OCI-LY3 (cell line): Measurements from ENCODE around the gene PRDX6.

Experiments used
- H2AFZ ChIP-seq: fragments of 200-600, 300-600 bp; shearing (Covaris generic); 2 replicates; pipeline ENCODE4 v1.6.0; 2014; ENCODE audit warnings: antibody characterized with exemption, low read depth, low read length
- H3K27ac ChIP-seq: fragments of 200-600, 300-600 bp; sonication (generic); 2 replicates; pipeline ENCODE4 v1.5.1; 2014; ENCODE audit warnings: mild to moderate bottlenecking, low read length, moderate library complexity, mixed read lengths
- H3K27me3 ChIP-seq: fragments of 200-600, 300-600 bp; sonication (generic); 2 replicates; pipeline ENCODE4 v1.6.1; 2014; ENCODE audit warnings: low read depth, low read length, mixed read lengths
- H3K36me3 ChIP-seq: fragments of 200-600, 300-600 bp; sonication (generic); replicated peaks from 2 replicates; pipeline ENCODE3; 2014; ENCODE audit warnings: low read depth, low read length, mixed read lengths
- H3K4me1 ChIP-seq: fragments of 300-600, 200-600 bp; sonication (generic); 2 replicates; pipeline ENCODE4 v1.6.1; 2014; ENCODE audit warnings: low read length, mixed read lengths
- H3K4me2 ChIP-seq: fragments of 200-600, 300-600 bp; sonication (generic); 2 replicates; pipeline ENCODE4 v1.6.1; 2014; ENCODE audit warnings: low read length, mixed read lengths
- H3K4me3 ChIP-seq: fragments of 300-600, 200-600 bp; sonication (generic); 2 replicates; pipeline ENCODE4 v1.5.1; 2014; ENCODE audit warnings: antibody characterized with exemption, mild to moderate bottlenecking, low read length, moderate library complexity
- H3K79me2 ChIP-seq: fragments of 300-600, 200-600 bp; shearing (Covaris generic); 2 replicates; pipeline ENCODE4 v1.6.1; 2014; ENCODE audit warnings: mild to moderate bottlenecking, low read length, mixed read lengths
- H3K9ac ChIP-seq: fragments of 300-600, 200-600 bp; shearing (Covaris generic); 2 replicates; pipeline ENCODE4 v1.6.0; 2014; ENCODE audit warnings: mild to moderate bottlenecking, low read length, moderate library complexity
- H3K9me3 ChIP-seq: fragments of 200-600, 300-600 bp; shearing (Covaris generic); 2 replicates; pipeline ENCODE4 v1.6.1; 2014; ENCODE audit warnings: low read length, mixed read lengths; ENCODE audit not compliant: insufficient read depth
- H4K20me1 ChIP-seq: fragments of 200-600, 300-600 bp; sonication (generic); 2 replicates; pipeline ENCODE4 v1.6.1; 2016; ENCODE audit warnings: low read length, mixed read lengths; ENCODE audit not compliant: insufficient read depth
- EZH2phosphoT487 ChIP-seq: fragments of 200-600 bp; shearing (Covaris generic); IDR thresholded peaks from 2 replicates; pipeline ENCODE4 v1.6.1; 2018; ENCODE audit warnings: antibody characterized with exemption, mixed run types, low read depth
- TF ChIP-seq, protein P1 (sequence below): fragments of 200-600, 300-600 bp; sonication (generic); IDR thresholded peaks from 2 replicates; pipeline ENCODE4 v1.5.1; 2014; ENCODE audit warnings: antibody characterized with exemption, low read length, low read depth

Gene PRDX6

GRCh38 chr1:173445656-173446055 is 31.5 kb upstream of the PRDX6 start:
- peak overlapping the region; percentile 49 for H3K4me2 ChIP-seq

GRCh38 chr1:173447224-173447623 is 29.9 kb upstream of the PRDX6 start:
- no peak overlapping the region for H3K4me2 ChIP-seq

More at GRCh38 chr1:173445656-173446055, 31.5 kb upstream of the PRDX6 start:
- Histone ChIP-seq H3K36me3 (peaks cover 23% of the 10 kb centered on the region), H2AFZ (no peak overlapping the region), H3K4me3 (0 out of 2 replicates have a peak overlapping the region, but pooled peaks have one; percentile 6), H3K79me2 (0 out of 2 replicates have a peak, but pooled peaks cover 3% of the 10 kb centered on the region), H3K4me1 (peaks cover 25% of the 10 kb centered on the region), H3K9me3 (peaks cover 11% of the 10 kb centered on the region; the same call in 1 of the 2 replicates), H4K20me1 (no peaks in the 10 kb centered on the region), H3K27me3 (no peaks in the 10 kb centered on the region), H3K27ac (peak overlapping the region; percentile 47), H3K9ac (no peak overlapping the region)
- TF ChIP-seq, protein P1, sequence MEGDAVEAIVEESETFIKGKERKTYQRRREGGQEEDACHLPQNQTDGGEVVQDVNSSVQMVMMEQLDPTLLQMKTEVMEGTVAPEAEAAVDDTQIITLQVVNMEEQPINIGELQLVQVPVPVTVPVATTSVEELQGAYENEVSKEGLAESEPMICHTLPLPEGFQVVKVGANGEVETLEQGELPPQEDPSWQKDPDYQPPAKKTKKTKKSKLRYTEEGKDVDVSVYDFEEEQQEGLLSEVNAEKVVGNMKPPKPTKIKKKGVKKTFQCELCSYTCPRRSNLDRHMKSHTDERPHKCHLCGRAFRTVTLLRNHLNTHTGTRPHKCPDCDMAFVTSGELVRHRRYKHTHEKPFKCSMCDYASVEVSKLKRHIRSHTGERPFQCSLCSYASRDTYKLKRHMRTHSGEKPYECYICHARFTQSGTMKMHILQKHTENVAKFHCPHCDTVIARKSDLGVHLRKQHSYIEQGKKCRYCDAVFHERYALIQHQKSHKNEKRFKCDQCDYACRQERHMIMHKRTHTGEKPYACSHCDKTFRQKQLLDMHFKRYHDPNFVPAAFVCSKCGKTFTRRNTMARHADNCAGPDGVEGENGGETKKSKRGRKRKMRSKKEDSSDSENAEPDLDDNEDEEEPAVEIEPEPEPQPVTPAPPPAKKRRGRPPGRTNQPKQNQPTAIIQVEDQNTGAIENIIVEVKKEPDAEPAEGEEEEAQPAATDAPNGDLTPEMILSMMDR, result no peak
- no peak for TF ChIP-seq EZH2phosphoT487

GRCh38 chr1:173448945-173449344 is 28.2 kb upstream of the PRDX6 start:
- Histone ChIP-seq H4K20me1 (no peaks in the 10 kb centered on the region), H2AFZ (no peak overlapping the region), H3K27me3 (no peaks in the 10 kb centered on the region), H3K4me2 (no peak overlapping the region), H3K9me3 (peaks cover 11% of the 10 kb centered on the region; the same call in 1 of the 2 replicates), H3K9ac (no peak overlapping the region), H3K4me1 (peaks cover 27% of the 10 kb centered on the region), H3K4me3 (no peak overlapping the region), H3K79me2 (0 out of 2 replicates have a peak, but pooled peaks cover 1% of the 10 kb centered on the region), H3K27ac (no peak overlapping the region), H3K36me3 (peaks cover 23% of the 10 kb centered on the region)
- TF ChIP-seq, protein P1, result no peak
- TF ChIP-seq EZH2phosphoT487, result no peak

More at GRCh38 chr1:173447224-173447623, 29.9 kb upstream of the PRDX6 start:
- Histone ChIP-seq H2AFZ (no peak overlapping the region), H3K27me3 (no peaks in the 10 kb centered on the region), H3K9me3 (peaks cover 11% of the 10 kb centered on the region; the same call in 1 of the 2 replicates), H3K79me2 (0 out of 2 replicates have a peak, but pooled peaks cover 3% of the 10 kb centered on the region), H4K20me1 (no peaks in the 10 kb centered on the region), H3K36me3 (peaks cover 23% of the 10 kb centered on the region), H3K4me1 (peaks cover 25% of the 10 kb centered on the region), H3K9ac (no peak overlapping the region), H3K27ac (no peak overlapping the region), H3K4me3 (no peak overlapping the region)
- TF ChIP-seq, protein P1, result no peak
- TF ChIP-seq EZH2phosphoT487, result no peak

GRCh38 chr1:173451981-173452380 is 25.2 kb upstream of the PRDX6 start:
- H3K4me1 ChIP-seq, result peaks cover 12% of the 10 kb centered on the region
- no peaks in the 10 kb centered on the region for H3K79me2 ChIP-seq
- H3K4me3 ChIP-seq, result no peak overlapping the region
- H3K27ac ChIP-seq, result no peak overlapping the region
- H4K20me1 ChIP-seq, result no peaks in the 10 kb centered on the region
- TF ChIP-seq, protein P1, result no peak
- TF ChIP-seq EZH2phosphoT487, result no peak
- H3K4me2 ChIP-seq, result no peak overlapping the region
- H3K9ac ChIP-seq, result no peak overlapping the region
- H3K36me3 ChIP-seq, result peaks cover 9% of the 10 kb centered on the region
- no peaks in the 10 kb centered on the region for H3K9me3 ChIP-seq
- H2AFZ ChIP-seq, result no peak overlapping the region
- H3K27me3 ChIP-seq, result no peaks in the 10 kb centered on the region
